Osteoblast (primary cell): Measurements from ENCODE around the gene RNF144A. TPM values are rescaled to one million over a fixed set of nuclear protein-coding genes. Genes with fewer than 3 reads are reported as not detected.

Experiments
- DNase-seq: peaks from one replicate; pipeline ENCODE4 v3.0.0; 2011; ENCODE audit warnings: low spot score, mixed read lengths; ENCODE audit not compliant: insufficient read length; ENCODE audit errors: missing footprints
- H2AFZ ChIP-seq: 2 replicates; pipeline ENCODE4 v1.6.0; 2011; ENCODE audit warnings: mild to moderate bottlenecking, low read length
- H3K27ac ChIP-seq: 2 replicates; pipeline ENCODE4 v1.5.1; 2011; ENCODE audit warnings: mild to moderate bottlenecking, low read depth, low read length, moderate library complexity
- H3K27me3 ChIP-seq: 2 replicates; pipeline ENCODE4 v1.6.0; 2012; ENCODE audit warnings: mild to moderate bottlenecking, control low read depth, inconsistent platforms, low read length, moderate library complexity; ENCODE audit not compliant: insufficient read depth
- H3K36me3 ChIP-seq: 2 replicates; pipeline ENCODE4 v1.5.1; 2011; ENCODE audit warnings: mild to moderate bottlenecking, low read length, control low read depth, moderate library complexity; ENCODE audit not compliant: insufficient read depth
- H3K4me1 ChIP-seq: 2 replicates; pipeline ENCODE4 v1.5.1; 2011; ENCODE audit warnings: mild to moderate bottlenecking, low read length, control low read depth, moderate library complexity; ENCODE audit not compliant: insufficient read depth
- H3K4me2 ChIP-seq: 2 replicates; pipeline ENCODE4 v1.6.0; 2011; ENCODE audit warnings: mild to moderate bottlenecking, low read length; ENCODE audit not compliant: insufficient read depth
- H3K4me3 ChIP-seq: fragments of 200-600 bp; sonication (generic); 3 replicates; pipeline ENCODE4 v1.5.1; 2012; ENCODE audit warnings: mild to moderate bottlenecking, low read length, inconsistent platforms; ENCODE audit not compliant: insufficient read depth
- H3K79me2 ChIP-seq: 2 replicates; pipeline ENCODE4 v1.6.0; 2012; ENCODE audit warnings: mild to moderate bottlenecking, low read length, control low read depth, inconsistent platforms; ENCODE audit not compliant: insufficient read depth
- H3K9me3 ChIP-seq: 2 replicates; pipeline ENCODE4 v1.5.1; 2011; ENCODE audit warnings: low read depth, low read length, control low read depth
- H4K20me1 ChIP-seq: 2 replicates; pipeline ENCODE4 v1.6.0; 2012; ENCODE audit warnings: mild to moderate bottlenecking, low read length, control low read depth; ENCODE audit not compliant: insufficient read depth
- CTCF ChIP-seq: IDR thresholded peaks from 2 replicates; pipeline ENCODE4 v1.5.1; 2011; ENCODE audit warnings: mild to moderate bottlenecking, low read depth, low read length, moderate library complexity; ENCODE audit errors: extremely low read depth
- total RNA-seq: library from RNA; depleted of rRNA; stranded (reverse); fragments of >200 nt; gene quantifications from 2 replicates; pipeline ENCODE4 v1.2.3, GENCODE V29; 2012

The RNF144A gene
- total RNA-seq = 15.9 and 18.0 TPM in 2 replicates

DNA sequence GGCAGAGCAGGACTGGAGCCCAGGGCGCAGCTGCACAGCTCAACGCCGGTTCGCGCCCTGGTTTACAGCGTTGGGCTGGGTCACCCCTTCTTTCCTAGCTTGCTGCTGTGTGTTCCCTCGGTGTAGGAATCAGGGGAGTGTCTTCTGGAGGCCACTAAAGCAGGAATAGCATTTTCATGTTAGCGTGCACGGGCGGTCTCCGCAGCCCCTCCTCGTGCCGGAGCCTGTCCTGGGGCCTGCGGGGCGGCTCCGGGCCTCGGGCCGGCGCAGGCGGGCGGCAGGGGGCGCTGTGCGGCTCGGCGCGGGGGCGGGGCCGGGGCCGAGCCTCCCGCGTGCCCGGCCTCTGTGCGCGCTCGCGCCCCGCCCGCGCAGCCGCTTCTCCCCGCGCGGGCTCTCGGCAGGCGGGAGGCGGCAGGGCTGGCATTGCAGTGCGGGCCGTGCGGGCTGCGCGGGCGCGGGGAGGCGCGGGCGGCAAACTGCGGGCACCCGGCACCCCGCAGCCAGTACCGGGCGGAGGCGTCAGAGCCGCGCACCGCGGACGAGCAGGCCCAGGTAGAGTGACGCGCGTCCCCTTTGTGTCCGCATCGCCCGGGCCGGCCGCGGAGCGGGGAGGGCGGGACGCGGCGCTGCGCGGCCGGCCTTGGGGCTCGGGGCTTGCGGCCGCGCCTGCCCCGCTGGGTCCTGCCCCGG is at the start of gene RNF144A:
TSS of gene RNF144A (plus strand) at position 342 of the 690 bp plus-strand sequence. CDS start 79,515 bp downstream, outside the sequence.
- peak; percentile 13 for TF ChIP-seq CTCF
- peaks cover 10% of the 10 kb centered on the region for H3K27me3 ChIP-seq
- no peaks in the 10 kb centered on the region for H3K36me3 ChIP-seq
- H3K4me3 ChIP-seq = peak within 1 kb of the TSS; percentile 51
- H3K9me3 ChIP-seq = no peaks in the 10 kb centered on the region
- H2AFZ ChIP-seq = peak within 1 kb of the TSS; percentile 56
- no peaks in the 10 kb centered on the region for H3K4me1 ChIP-seq
- H3K27ac ChIP-seq = no peak within 1 kb of the TSS
- peak within 1 kb of the TSS; percentile 32 for H3K4me2 ChIP-seq
- DNase-seq = peak; percentile 99
- no peaks in the 10 kb centered on the region for H4K20me1 ChIP-seq
- no peaks in the 10 kb centered on the region for H3K79me2 ChIP-seq

DNA sequence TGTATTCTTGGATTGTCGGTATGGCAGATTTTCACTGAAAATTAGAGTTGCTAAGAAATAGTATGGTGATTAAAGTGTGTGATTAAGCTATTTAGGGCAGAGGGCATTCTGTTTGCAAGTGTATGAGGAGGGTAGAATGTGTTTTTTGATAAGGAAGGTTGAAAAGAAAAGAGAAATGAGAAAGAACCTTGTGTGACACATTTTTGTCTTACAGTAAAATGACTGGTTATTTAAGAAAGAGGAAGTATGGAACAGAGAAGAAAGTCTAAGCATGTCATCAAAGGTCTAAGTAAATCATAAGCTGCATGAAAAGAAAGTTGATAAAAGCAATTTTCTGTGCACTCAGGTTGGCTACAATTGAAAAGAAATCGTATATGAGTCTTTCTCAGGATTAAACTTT is 44.8 kb upstream of the RNF144A start:
- no peaks in the 10 kb centered on the region for H3K4me1 ChIP-seq
- H4K20me1 ChIP-seq = no peaks in the 10 kb centered on the region
- no peaks in the 10 kb centered on the region for H3K27me3 ChIP-seq
- no peaks in the 10 kb centered on the region for H3K36me3 ChIP-seq
- no peak overlapping the region for H3K27ac ChIP-seq
- DNase-seq = no peak
- H3K4me3 ChIP-seq = no peak overlapping the region
- no peaks in the 10 kb centered on the region for H3K79me2 ChIP-seq
- no peak overlapping the region for H2AFZ ChIP-seq
- no peak for TF ChIP-seq CTCF
- H3K9me3 ChIP-seq = no peaks in the 10 kb centered on the region
- no peak overlapping the region for H3K4me2 ChIP-seq

- no peaks in the 10 kb centered on the region for H3K36me3 ChIP-seq
- no peak overlapping the region for H2AFZ ChIP-seq
- no peaks in the 10 kb centered on the region for H3K9me3 ChIP-seq
- H3K4me2 ChIP-seq = no peak overlapping the region
- H4K20me1 ChIP-seq = no peaks in the 10 kb centered on the region
- no peak for TF ChIP-seq CTCF
- no peaks in the 10 kb centered on the region for H3K79me2 ChIP-seq
- H3K4me3 ChIP-seq = no peak overlapping the region
- no peaks in the 10 kb centered on the region for H3K27me3 ChIP-seq
- no peaks in the 10 kb centered on the region for H3K4me1 ChIP-seq
- DNase-seq = no peak
- H3K27ac ChIP-seq = no peak overlapping the region
These were observed 43.2 kb upstream of the RNF144A start for GRCh38 chr2:6874032-6874431.

GRCh38 chr2:6876309-6876708 is 40.9 kb upstream of the RNF144A start:
- no peaks in the 10 kb centered on the region for H3K27me3 ChIP-seq
- no peak for DNase-seq
- no peak for TF ChIP-seq CTCF
- no peaks in the 10 kb centered on the region for H3K79me2 ChIP-seq
- H3K9me3 ChIP-seq = no peaks in the 10 kb centered on the region
- no peaks in the 10 kb centered on the region for H4K20me1 ChIP-seq
- H3K4me1 ChIP-seq = no peaks in the 10 kb centered on the region
- H2AFZ ChIP-seq = no peak overlapping the region
- H3K36me3 ChIP-seq = no peaks in the 10 kb centered on the region
- H3K4me3 ChIP-seq = no peak overlapping the region
- H3K27ac ChIP-seq = no peak overlapping the region
- no peak overlapping the region for H3K4me2 ChIP-seq
